Measurements from ENCODE around the gene HADH.

HADH gene

GRCh38 chr4:107972605-107973004 is 17.1 kb upstream of the HADH start (continued):
- TF ChIP-seq REST (tag by site-specific recombination; IDR thresholded peaks at IDR 0.05), result no peak
- no peak for TF ChIP-seq ZNF426 (tag by site-specific recombination; IDR thresholded peaks at IDR 0.05)

- Histone ChIP-seq H3K36me3 (ENCODE audit: control insufficient read depth in 2 of 2, insufficient read depth in 1 of 2, low read length in 2 of 2) (no peaks in the 10 kb centered on the region), H3K27ac (ENCODE audit: extremely low read depth, low read depth, low read length) (no peak overlapping the region), H3K9me3 (ENCODE audit: control insufficient read depth, insufficient read depth, low read depth, low read length) (no peaks in the 10 kb centered on the region), H3K4me3 (ENCODE audit: low read depth, low read length) (no peak overlapping the region), H3K4me1 (ENCODE audit: control insufficient read depth, insufficient read depth, low read length) (no peaks in the 10 kb centered on the region)
- no peak for TF ChIP-seq HOXA7 (CRISPR knock-in tag; IDR thresholded peaks at IDR 0.05; ENCODE audit: borderline replicate concordance)
- no peak for TF ChIP-seq INSM2 (tag by site-specific recombination; IDR thresholded peaks at IDR 0.05)
- ChIA-PET CTCF (no interaction called here), POLR2A (no interaction called here)
These were observed 15.2 kb upstream of the HADH start for GRCh38 chr4:107974523-107974922.

- H3K4me1 ChIP-seq (ENCODE audit: control insufficient read depth, insufficient read depth, low read length), result no peaks in the 10 kb centered on the region
- no peaks in the 10 kb centered on the region for H3K36me3 ChIP-seq (ENCODE audit: control insufficient read depth in 2 of 2, insufficient read depth in 1 of 2, low read length in 2 of 2)
- ChIA-PET CTCF (no interaction called here), POLR2A (no interaction called here)
- H3K27ac ChIP-seq (ENCODE audit: extremely low read depth, low read depth, low read length), result no peak overlapping the region
- no peaks in the 10 kb centered on the region for H3K9me3 ChIP-seq (ENCODE audit: control insufficient read depth, insufficient read depth, low read depth, low read length)
- TF ChIP-seq ZNF600 (tag by site-specific recombination; IDR thresholded peaks at IDR 0.05) (no peak), ZNF37A (tag by site-specific recombination; IDR thresholded peaks at IDR 0.05) (no peak), ZNF776 (tag by site-specific recombination; IDR thresholded peaks at IDR 0.05; ENCODE audit: borderline replicate concordance) (no peak), ELK4 (IDR thresholded peaks at IDR 0.05; ENCODE audit: borderline replicate concordance, low read depth, low read length) (no peak), ZNF488 (tag by site-specific recombination; IDR thresholded peaks at IDR 0.05) (no peak), ZSCAN4 (tag by site-specific recombination; IDR thresholded peaks at IDR 0.05) (no peak), ZNF777 (tag by site-specific recombination; IDR thresholded peaks at IDR 0.05; ENCODE audit: borderline replicate concordance) (no peak), KLF1 (tag by site-specific recombination; IDR thresholded peaks at IDR 0.05) (no peak)
- H3K4me3 ChIP-seq (ENCODE audit: low read depth, low read length), result no peak overlapping the region
These were observed 12.2 kb upstream of the HADH start for GRCh38 chr4:107977482-107977881.
